Hematopoietic multipotent progenitor cell treated with erythropoietin and hydrocortisone succinate and interleukin-3 and kit ligand, for 17 days (in vitro differentiated cells): ENCODE data around the gene PAOX.
"Not testable (repeated sequence)": the region's sequence is repeated elsewhere in the genome, so short reads cannot be mapped to it uniquely, and the experiment has no call there.

Source experiments
- DNase-seq: peaks from one replicate; pipeline ENCODE4 v3.0.0-alpha.2; 2015; ENCODE audit warnings: low spot score

PAOX gene

GRCh38 chr10:133364645-133365431, 14.2 kb upstream of the PAOX start:
- DNase-seq = no peak

GRCh38 chr10:133365461-133366129, 13.5 kb upstream of the PAOX start:
- no peak for DNase-seq

GRCh38 chr10:133366130-133366478, 13.0 kb upstream of the PAOX start:
- DNase-seq = no peak

GRCh38 chr10:133366751-133367150, 12.3 kb upstream of the PAOX start:
- DNase-seq = no peak

GRCh38 chr10:133367461-133367860, 11.6 kb upstream of the PAOX start:
- not testable (repeated sequence) for DNase-seq

- DNase-seq = no peak
These were observed 10.9 kb upstream of the PAOX start for GRCh38 chr10:133368153-133368552.

- no peak for DNase-seq
These were observed 8.9 kb upstream of the PAOX start for GRCh38 chr10:133370030-133370786.

GRCh38 chr10:133372507-133372906, 6.6 kb upstream of the PAOX start:
- no peak for DNase-seq

- peak; percentile 88 for DNase-seq
These were observed 5.6 kb upstream of the PAOX start, which contains the start of gene ECHS1 for GRCh38 chr10:133373174-133374090. Gene ECHS1 (minus strand): TSS chr10:133373354. CDS start chr10:133373333, 21 bp downstream.

- no peak for DNase-seq
These were observed 3.5 kb upstream of the PAOX start for GRCh38 chr10:133375357-133376115.

GRCh38 chr10:133376183-133376582, 2.9 kb upstream of the PAOX start:
- not testable (repeated sequence) for DNase-seq

GRCh38 chr10:133377025-133377817, 1.8 kb upstream of the PAOX start:
- DNase-seq = no peak

- DNase-seq = no peak
These were observed 1.2 kb upstream of the PAOX start for GRCh38 chr10:133377818-133378250.

GRCh38 chr10:133378251-133379096, 588 bp upstream of the PAOX start:
- DNase-seq = peak; percentile 42

GRCh38 chr10:133379801-133380666, 972 bp downstream of the PAOX start:
- DNase-seq = no peak

- no peak for DNase-seq
These were observed 2.0 kb downstream of the PAOX start for GRCh38 chr10:133381036-133381435.

- no peak for DNase-seq
These were observed 4.5 kb downstream of the PAOX start for GRCh38 chr10:133383551-133383950.

- DNase-seq = no peak
These were observed 5.0 kb downstream of the PAOX start for GRCh38 chr10:133384071-133384470.
